Measurements from ENCODE around the gene CD300LG.
"Not testable (repeated sequence)": the region's sequence is repeated elsewhere in the genome, so short reads cannot be mapped to it uniquely, and the experiment has no call there.

The CD300LG gene

DNA sequence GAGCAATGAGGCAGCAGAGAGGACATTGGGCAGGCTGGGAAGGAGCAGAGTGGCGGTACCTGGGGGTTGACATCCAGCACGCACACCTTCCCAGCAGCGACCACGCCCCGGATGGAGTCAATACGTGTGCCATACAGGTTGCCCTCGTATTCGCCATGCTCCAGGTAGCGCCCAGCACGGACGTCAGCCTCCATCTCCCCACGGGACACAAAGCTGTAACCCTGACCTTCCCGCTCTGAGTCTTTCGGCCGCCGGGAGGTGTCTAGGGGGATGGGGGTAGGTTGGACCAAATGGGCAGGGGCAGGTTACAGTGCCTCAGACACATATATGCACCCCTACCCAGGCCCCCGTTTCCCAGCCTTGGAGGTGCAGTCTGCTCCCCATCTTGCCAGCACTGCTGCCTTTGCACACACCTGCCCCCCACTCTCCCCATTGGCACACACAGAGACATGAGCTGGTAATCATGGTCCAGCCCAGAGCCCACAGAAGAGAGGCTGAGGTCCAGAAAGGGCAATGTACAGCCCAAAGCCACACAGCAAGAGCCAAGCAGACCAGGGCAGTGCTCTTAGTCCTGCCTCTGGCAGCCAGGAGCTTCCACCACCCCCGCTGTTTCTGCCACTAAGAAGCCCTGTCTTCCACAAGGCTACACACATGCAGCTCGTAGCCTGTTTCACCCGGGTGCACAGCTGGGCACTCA is 32.9 kb downstream of the CD300LG start:
- DNase-seq (ENCODE audit: low read depth): no peak

DNA sequence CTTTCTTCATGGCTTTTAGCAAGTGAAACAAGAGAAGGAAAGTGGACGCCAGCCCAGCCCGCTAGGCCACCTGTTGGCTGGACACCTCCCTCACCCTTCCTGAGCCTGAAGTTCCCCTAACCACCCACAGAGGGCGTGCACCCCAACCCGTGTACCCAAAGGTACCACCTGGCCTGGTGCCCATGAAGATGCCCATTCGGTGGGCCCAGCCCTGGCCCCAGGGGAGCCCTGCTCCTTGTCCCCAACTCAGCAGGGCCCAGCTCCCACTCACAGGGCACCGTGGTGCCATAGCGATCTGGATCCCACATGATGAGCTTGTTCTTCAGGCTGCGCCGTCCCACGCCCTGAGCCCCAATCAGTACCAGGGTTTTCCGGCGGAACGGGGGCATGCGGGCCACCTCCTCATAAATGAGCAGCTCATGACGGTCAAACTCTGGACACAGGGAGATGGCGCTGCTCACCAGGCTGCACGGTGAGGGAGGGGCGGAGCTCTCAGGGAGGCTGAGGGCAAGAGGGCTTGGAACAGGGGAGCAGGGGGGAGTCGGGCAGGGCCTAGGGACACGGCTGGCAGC is 33.5 kb downstream of the CD300LG start:
- no peak for DNase-seq (ENCODE audit: low read depth)

DNA sequence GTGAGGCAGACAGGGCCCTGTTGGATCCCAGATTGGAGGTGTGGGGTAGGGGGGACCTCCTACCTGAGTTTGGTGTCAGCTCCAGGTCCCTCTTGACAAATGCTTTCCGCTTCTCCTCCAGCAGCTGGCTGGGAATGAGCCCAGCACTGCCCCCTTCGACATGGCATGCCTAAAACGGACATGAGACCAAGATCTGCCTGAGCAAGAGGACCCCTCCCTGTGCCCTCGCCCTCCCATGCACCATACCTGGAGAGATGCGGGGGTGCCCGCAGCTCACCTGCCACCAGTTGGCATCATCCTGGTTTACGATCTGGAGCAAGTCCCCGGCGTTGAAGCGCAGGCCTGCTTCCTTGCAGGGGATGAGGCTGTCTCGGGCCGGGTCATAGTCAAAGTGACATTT is 34.2 kb downstream of the CD300LG start:
- no peak for DNase-seq (ENCODE audit: low read depth)

DNA sequence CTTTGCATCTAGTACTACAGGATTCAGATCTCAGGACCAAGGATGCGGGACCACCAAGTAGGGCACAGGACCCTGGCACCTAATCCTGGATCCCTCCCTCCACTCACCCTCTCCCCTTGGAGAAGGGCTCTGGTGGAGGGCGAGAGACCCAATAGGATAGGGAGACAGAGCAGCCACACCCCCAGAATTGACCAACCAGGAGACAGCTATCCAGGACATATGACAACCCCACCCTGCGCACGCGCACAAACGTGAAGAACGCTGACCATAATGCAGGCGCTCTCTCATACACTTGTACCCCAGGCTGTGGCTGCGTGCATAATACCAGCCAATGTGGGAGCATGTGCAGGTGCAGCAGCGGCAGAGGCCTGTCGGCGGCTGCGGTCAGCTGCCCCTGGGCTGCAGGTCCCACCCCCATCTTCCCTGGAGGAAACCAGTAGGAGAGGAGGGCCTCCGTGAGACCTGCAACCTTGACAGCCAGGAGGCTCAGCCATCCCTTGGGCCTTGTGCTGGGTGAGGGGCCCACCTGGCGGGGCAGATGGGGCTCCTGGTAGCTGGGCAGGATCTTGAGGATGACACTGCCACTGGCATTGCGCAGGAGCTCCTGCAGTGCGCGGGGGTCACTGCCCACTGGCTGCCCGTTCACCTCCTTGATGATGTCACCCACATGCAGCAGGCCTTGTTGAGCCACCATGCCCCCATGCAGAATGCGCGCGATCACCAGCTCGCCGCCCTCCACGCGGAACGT is 35.0 kb downstream of the CD300LG start:
- DNase-seq (ENCODE audit: low read depth): no peak

DNA sequence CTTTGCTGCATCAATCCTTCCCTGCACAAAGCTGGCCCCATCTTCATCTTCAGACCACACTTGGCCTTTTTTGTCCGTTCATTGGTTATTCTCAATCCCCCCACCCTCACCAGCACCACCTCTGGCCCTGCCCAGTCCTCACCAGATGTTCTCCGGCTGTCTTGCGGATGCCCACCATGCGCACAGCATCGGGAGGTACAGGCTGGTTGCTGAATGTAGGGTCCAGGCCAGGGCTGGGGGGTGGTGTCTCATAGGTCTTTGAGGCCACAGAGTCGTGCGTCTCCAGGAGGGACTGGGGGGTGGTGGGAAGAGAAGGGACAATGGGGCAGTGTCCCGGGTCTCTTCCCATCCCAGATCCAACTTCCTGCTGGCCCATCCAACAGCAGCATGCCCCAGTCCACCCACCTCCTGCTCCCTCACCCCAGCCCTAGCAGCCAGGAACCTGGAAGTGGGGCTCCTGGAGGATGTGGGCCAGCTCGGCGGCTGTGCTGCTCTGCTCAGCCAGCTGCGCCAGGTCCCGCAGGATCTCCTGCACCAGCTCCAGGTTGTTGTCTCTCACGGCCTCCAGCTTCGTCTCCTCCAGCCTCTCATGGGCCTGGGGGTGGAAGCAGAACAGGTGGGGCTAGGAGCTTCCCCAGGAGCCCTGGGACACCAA is 35.9 kb downstream of the CD300LG start:
- no peak for DNase-seq (ENCODE audit: low read depth)

DNA sequence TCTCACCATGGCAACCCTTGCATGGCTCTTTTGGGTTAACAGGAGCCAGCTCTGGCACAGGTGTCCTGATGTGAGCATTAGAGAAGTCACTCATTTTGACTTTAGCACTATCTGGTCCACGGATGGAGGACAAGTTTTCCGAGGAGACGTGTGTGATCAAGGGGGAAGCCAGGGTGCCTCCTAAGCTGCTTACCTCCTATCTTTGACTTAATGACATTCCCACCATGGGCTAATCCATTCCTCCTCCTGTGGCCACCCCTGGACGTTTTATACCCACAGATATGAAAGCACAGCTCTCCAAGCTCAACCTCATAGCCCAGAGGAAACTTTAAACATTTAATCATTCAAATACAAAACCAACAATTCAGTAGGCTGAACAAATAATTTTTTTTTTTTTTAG is 41.6 kb downstream of the CD300LG start:
- no peak for DNase-seq (ENCODE audit: low read depth)

DNA sequence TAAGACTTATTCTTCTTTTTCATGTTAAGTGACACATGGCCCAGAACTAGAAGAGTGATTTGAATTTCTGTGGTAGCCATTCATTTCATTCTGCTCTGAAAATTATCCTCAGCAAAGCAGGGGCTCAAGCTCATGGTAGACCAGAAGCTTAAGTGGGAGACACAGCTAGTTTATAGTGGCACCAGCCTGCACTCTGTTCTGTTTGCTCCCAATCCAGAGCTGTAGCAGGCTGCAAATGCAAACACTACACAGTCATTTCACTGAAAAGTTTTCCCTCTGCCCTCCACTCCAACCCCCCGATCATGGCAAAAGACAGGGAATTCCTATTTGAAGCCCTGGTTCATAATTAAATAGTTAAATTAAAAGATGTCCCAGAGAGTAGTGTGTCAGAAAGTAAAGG is 43.3 kb downstream of the CD300LG start:
- DNase-seq (ENCODE audit: low read depth): no peak

DNA sequence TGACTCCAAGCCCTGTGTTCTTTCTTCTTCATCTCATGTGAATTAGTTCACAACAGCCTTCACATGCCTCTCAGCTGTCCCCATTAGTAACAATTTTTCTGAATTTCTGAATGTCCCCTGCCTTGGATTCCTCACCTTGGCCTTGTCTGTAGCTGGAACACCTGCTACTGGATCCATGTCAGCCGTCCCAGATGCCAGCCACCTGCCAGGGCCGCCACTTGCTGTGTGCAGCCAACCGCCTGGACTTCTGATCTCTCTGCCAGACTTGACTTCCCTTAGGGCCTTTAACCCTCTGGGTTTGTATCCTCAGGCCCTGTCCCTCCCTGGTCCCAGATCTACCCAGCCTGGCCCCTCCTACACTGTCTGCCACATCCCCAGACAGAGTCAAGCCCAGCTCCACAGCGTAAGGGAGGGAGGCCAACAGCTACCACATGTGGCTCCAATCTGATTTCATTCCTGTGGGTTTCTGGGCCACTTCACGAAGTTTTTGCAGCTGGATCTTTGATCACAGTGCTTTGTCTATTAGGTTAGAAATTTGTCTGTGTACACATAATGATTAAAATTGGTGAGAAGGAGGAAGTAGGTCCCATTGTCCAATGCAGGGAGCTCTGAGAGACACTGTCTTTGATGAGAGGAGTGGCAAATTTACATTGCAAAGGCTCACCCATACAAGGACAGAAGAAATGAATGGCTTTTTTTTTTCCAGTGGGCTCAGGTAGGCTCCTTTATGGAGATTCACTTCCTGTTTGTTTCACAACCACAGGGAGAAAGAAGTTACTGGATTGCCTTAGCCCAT is 45.1 kb downstream of the CD300LG start:
- no peak for DNase-seq (ENCODE audit: low read depth)

DNA sequence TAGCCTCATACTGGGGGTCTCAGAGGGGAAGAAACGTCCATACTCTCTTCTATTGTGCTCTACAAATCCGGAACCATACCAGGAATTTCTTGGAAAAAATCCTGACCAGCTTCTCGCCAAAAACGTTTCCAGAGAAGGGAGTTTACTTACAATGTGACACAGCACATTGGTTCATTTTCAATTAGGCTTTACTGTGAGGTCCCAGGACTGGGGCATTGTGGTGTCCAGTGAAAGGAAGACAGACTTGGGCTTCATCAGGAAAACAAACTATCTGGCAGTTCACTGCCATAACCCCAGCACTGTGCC is 45.6 kb downstream of the CD300LG start:
- no peak for DNase-seq (ENCODE audit: low read depth)

DNA sequence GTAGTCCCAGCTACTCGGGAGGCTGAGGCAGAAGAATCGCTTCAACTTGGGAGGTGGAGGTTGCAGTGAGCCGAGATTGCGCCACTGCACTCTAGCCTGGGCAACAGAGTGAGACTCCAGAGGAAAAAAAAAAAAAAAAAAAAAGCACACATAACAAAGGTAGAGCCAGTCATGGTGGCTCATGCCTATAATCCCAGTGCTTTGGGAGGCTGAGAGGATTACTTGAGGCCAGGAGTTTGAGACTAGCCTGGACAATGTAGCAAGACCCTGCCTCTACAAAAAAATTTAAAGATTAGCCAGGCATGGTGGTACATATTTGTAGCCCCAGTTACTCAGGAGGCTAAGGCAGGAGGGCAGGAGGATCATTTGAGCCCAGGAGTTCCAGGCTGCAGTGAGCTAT is 47.5 kb downstream of the CD300LG start:
- DNase-seq (ENCODE audit: low read depth): not testable (repeated sequence)

DNA sequence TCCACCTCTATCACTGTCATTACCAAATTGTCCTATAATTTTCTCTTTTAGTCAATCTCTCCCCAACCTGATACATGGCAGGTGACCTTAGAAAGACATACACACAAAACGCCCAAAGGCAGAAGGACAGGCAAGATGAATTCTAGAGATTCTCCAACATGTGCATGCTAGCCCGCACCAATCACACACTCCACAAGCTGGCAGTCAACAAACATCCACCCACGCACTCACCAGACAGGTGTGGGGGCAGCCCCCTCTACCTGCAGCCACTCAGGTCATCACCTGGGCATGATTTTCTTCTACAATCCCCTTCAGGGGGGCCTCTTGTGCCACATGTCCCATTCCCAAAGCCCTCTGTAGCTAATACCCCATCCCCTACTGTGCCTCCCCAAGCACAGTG is 50.9 kb downstream of the CD300LG start:
- no peak for DNase-seq (ENCODE audit: low read depth)

DNA sequence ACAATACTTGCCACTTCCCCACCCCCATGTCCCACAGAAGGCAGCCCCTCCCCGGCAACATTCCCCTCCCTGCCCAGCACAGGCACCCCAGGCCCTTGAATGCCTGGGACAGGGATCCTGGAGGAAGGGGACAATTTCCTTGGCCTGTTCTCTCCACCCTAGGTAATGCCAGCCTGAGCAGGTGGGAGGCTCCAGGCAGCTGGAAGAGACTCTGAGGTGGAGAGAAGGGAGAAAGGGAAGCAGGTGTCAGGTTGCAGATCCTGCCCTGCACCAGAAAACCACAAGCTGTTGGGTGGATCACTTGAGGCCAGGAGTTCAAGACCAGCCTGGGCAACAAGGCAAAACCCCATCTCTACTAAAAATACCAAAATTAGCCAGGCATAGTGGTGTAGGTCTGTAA is 51.5 kb downstream of the CD300LG start:
- DNase-seq (ENCODE audit: low read depth): no peak

DNA sequence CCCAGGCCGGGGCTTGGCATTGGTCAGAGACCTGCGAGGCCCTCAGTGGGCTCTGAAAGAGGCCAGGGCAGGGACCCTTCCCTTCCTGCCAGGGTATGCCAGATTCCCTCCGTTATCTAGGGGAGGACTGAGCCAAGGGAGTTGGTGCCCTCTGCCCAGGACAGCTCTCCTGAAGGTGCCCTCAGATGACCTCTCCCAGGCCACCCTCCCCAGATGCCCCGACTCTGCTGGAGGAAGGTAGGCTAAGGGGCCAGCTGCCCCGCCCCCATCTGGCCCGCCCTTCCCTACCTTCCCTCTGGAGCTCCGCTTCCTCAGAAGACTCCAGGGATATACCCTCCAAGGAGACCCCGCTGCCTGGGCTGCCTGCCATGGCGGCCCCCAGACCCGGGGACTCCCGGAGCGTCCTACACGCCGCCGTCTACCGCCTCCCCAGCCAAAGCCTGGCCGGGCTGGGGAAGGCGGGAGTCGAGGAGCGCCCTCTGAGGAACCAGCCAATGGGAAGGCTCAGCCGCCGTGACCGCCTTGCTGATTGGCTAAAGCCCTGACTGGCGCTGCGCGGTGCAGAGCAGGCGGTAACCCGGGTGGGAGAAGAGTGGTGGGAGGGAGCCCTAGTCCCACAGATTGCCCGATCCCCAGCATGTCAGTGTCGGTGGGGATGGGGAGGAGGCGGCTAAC is 53.3 kb downstream of the CD300LG start:
- peak; percentile 65 for DNase-seq (ENCODE audit: low read depth)

DNA sequence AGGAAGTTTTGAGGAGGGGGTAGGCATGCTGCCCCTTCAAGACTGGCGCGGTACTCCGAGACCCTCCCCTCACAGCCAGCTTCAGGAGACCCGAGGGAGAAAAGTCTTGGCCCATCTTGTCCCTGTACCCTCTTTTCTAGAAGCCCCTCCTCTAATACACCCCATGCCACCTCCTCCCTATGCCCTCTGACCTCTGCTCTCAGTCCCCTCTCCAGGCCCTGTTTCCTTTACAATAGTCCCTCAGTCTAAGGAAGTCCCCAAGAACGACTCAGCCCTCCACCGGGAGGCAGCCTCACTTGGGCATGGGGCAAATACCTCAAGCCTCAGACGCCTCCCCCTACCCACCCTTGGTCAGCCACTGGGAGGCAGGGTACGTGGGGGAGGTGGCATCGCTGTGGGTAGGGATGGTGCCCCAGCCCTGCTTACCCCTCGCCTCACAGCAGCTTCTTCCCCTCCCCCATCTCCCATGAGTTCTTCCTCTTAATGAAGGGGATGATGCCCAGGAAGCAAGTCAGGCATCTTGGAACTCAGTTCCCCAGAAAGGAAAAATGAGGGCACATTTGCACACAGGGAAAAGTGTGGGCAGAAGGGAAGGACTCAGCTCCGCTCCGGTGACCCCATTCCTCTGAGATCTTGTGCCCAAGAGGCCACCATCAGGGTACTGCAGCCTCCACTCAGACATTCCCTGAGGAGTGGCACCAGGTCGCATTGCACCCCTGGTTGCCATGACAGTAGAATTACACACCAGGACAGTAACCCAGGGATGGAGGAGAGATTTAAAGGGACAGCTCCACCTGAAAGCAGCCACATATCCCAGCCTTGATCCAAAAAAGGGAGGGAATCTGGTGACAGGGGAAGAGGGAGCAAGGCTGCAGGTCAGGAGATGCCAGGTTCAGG is 54.1 kb downstream of the CD300LG start:
- no peak for DNase-seq (ENCODE audit: low read depth)

DNA sequence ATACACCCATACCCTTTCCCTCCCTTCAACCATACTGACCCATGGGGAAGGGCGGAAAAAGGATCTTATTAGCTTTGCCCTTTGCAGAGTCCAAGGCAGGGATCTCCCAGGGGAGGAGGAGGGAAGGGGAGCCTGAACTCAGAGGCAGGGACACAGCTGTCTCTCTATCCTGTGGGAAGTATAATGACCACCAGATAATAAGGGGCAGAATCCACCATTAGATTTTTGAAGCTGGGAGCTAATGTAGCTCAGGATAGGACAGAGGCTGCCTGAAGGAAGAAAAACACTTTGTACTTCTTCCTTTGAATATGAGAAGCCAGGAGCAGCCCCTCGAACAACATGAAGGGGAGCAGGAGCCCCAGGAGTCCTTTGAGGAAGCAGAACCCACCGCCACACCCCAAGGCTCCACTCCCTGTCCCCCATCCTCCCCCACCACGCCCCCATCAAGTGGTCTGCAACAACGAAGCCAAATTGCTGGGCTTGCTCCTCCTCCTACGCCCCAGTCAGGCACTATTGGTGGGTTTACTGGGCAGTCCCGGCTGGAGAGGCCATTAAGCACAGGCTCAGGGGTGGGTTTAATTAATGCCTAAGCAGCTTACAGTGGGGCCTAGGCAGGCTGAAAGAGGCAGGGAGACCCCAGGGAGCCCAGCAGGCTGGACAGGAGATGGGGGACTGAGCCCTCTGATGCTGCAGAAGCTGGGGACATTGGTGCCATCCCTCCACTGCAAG is 55.0 kb downstream of the CD300LG start:
- DNase-seq (ENCODE audit: low read depth): no peak

DNA sequence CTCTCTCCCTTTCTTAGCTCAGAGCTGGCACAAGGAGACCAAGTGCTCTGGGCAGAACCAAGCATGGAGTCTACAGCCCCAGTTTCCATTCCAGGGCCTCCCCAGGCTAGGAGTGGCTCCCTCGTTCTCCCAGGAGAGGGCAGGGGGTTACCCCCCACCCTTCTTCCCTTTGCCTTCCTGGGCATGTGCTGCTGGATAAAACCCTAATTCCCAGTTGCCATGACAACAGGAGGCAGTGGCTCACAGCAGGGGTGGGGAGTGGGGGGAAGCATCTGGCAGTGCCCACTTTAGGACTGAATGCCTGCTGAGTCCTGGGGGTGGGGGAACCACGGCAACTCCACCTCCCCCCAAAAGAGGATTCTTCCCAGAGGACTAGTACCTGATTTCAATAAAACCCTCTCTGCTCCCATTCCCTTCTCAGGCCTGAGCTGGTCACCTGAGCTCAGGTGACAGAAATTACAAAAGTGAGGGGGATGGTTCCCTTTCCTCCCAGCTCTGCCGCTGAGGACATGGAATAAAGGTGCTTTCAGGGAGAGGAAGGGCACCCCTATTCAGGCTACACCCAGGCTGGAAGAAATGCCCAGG is 58.5 kb downstream of the CD300LG start:
- no peak for DNase-seq (ENCODE audit: low read depth)

DNA sequence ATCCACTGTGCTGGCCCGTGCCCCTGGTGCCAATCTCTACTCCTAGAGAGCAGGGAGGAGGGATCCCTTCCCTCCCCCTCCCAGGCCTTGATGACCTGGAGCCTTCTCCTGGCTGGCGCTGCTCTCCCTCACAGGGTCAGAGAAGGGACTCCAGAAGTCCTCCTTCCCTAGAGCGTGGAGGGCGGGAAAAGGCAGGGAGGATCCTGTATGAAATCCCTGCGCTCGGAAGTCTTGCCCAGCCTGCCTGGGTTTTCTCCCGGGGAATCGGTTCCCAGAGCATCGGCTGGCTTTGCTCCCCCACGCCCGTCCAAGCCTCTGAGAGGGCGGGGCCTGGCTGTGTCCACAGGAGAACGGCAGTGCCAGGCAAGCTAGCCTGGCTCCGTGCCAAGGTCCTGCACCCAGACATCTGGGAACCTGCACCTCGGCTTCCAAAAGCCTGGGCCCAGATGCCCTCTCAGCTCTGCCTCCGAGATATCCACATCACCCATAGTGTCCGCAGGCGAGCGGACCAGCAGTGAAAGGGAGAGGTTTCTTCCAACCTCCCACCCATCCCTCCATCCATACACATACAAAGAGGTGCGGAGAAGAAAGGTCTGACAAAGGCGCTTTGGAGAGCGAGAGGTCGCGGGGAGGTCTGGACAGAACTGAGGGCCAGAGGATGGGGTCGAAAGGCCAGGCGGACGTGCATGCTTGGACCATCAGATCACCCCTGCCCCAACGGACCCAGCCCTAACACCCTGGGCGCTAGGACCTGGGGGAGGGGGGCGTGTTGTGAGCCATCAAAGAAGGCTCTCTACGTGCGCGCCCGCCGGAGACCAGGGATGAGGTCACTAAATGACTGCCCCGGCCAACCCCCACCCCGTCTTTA is 59.2 kb downstream of the CD300LG start:
- no peak for DNase-seq (ENCODE audit: low read depth)

DNA sequence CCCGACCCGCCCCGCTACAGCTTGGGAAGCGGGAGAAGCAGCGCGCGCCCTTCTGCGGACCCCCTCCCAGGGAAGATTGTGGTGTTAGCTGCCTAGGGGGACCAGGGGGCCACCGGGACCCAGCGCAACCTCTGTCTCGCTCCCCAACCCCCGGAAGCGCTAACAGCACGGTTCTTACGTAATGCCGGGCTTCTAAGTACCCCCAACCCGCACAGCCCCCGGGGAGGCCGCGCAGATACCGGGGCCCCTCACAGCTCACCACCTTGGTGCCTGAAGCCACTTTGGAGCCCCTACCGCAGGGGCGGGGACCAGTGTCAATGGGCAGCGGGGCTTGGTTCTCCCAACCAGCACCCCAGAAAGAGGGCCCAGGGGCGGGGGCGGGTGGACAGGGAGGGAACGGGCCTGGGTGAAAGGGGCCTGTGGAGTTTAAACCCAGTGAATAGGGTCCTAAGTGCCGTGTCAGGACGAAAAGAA is 60.0 kb downstream of the CD300LG start:
- no peak for DNase-seq (ENCODE audit: low read depth)
